AG20443 (cell line): ENCODE data around the gene FJX1.
"Not testable (repeated sequence)": the region's sequence is repeated elsewhere in the genome, so short reads cannot be mapped to it uniquely, and the experiment has no call there.

Source experiments
- DNase-seq: peaks from one replicate; pipeline ENCODE4 v3.0.0; 2012; ENCODE audit warnings: low spot score, mixed read lengths

The FJX1 gene

DNA sequence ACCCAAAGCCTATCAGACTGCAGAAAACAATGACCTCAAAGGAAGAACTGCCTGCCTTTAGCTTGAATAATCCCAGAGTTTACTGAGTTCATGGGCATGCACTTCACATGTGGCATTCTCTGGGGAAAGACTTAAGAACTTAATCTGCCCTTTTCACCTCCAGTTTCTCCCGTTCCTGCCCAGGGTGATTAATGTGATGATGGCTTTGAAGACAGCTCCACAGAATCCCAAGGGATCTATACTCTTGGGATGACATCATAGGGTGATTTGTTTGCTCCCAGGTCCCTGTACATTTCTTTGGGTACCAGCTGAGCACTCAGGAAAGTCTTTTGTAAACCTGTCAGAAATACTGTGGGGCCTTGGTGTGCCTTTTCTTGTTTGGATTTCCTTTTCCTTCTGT is 14.0 kb downstream of the FJX1 start:
- DNase-seq: peak; percentile 16

DNA sequence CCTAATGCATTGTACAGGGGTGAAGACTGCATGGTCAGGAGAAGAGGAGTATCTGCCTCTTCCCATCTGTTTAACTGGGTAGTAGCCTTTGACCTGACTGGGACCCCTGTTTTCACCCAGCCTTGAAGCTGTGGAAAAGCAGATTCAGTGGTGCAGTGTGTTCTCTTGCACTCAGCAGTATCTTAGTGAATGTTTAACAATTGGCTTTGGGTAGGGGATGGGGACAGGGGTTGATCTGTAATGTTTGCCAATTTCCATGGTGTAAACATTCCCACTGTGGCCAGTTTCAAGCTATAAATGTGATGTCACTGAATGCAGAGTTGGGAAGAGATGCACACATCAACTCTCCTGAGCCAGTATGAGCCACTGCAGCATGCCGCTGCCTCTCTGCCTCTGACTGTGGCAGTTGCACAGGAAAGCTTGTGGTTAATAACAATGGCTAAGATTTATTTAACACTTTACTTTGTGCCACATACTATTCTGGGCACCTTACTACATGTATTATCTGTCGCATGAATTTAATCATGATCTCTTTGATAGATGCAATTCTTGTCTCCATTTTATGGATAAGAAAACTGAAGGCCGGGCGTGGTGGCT is 15.7 kb downstream of the FJX1 start:
- no peak for DNase-seq

DNA sequence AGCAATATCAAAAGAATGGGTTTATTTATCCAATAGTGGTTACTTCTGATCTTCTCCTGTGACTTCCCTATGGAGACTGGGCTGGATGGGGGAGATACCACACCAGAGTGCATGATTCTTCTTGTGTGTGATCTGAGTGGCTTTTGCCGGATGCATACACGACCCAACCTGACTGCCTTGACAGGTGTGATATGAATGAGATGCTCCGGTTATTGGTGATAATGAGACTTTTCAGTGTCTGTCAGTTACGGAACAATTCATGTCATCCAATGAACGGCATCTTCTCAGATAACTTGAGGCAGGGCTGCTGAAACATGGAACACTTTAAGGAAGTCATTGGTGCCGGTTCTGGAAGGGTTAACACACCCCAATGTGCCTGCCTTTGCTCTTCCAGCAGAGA is 17.7 kb downstream of the FJX1 start:
- DNase-seq: no peak

DNA sequence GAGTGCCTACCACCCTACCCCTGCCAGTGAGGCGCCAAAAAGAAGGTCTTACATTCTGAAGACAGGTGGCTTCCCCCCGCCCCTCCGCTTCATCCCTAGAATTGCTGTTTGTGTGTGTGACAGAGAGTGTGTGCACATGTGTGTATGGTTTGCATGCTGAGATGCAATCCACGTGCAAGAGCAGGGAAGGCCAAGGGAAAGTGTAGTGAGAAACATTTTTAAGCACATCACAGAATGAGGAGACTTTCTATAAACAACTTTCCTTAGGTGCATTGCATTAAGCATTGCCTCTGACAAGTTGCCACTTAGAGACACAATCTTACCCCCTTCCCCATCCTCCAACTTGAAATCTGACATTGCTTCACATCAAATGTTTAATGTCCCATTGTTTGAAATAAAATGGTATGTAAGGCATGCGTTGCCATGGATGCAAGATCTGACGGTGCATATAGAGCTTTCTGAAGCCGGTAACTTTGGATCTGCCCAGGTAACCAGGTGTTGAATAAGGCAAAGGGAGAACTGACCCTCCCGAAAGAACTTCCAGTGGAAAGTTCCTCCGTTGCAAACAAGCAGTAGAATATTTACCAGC is 21.4 kb downstream of the FJX1 start:
- DNase-seq: no peak

DNA sequence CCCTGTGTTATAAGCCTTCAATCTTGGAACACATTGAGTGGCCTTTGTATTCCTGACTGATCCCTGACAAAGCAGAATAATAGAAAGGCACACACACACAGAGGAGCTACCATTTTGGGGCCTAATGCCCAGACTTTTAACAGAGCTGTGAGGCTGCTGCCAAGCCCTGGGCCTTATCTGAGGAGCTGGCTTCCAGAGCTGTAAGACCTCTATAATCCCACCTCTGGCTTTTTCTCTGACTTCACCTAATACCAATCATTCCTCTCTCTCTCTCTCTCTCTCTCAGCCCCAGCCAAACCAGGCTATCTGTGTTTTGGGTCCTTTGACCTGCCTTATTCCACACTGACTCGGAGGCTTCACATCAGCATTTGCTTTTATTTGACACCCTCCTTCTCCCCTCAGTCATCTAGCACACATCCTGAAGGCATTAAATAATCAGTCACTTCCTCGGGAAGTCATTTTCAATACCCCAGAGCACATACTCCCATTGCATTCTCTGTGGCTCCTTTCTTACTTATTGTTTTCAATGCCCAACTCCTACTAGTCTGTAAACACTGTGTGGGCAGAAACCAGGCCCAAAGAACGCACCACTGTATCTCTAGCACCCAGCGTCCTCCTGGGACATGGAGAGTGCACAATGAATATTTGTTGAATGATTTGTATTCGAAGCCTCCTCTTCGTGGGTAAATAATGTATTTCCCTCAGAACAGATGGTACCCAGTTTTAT is 23.1 kb downstream of the FJX1 start:
- no peak for DNase-seq

DNA sequence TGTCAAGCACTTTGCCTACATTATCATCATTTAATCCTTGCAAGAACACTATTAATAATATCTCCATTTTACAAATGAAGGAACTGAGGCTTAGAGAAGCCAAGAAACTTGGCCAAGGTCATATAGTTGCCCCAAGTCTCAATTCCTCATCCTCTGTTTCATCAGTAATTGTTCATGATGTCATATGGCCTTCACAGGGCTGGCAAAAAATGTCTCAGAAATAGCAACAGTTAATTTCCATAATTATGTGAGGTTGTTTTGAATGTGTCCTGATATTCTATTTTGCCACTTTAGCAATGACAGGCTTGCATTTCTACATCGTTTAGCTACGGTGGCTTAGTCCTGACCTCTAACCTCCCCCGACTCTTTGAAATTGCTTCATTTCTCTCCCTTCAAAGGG is 23.7 kb downstream of the FJX1 start:
- no peak for DNase-seq

DNA sequence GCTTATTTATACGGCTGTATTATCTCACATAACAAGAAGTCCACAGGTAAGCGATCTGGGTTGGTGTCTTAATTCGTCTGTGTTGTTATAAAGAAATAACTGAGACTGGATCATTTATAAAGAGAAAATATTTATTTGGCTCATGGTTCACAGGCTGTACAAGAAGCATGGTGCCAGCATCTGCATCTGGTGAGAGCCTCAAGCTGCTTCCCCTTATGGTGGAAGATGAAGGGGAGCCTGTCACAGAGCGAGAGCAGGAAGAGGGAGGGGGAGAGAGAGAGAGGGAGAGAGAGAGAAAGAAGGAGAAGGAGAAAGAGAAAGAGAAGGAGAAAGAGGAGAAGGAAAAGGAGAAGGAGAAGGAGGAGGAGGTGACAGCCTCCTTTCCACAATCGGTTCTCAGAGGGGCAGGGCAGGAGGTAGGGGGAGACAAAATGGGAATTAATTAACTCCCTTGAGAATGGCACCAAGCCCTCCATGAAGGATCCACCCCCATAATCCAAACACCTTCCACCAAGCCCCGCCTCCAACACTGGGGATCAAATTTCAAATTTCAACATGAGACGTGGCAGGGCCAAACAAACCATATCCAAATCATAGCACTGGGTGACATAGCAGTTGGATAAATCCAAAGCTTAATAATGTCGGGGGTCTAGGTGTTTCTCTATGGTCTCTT is 29.3 kb downstream of the FJX1 start:
- no peak for DNase-seq

DNA sequence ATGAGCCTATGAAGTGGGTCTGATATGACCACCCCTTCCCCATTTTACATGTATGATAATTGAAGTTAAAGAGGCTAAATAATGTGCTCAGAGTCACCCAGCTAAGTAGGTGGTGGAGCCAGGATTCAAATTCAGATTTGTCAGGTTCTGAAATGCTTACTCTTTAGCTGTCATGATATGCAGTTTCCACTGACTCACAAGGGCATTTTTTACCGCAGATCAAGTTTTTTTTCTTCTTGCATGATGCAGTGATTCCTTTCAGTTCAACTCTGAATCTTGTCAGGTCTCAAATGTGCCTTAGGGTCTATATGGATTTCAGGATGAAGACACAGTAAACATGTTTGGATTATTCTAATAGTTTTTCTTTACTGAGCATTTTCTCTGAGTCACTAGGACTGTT is 31.7 kb downstream of the FJX1 start:
- DNase-seq: peak; percentile 30

DNA sequence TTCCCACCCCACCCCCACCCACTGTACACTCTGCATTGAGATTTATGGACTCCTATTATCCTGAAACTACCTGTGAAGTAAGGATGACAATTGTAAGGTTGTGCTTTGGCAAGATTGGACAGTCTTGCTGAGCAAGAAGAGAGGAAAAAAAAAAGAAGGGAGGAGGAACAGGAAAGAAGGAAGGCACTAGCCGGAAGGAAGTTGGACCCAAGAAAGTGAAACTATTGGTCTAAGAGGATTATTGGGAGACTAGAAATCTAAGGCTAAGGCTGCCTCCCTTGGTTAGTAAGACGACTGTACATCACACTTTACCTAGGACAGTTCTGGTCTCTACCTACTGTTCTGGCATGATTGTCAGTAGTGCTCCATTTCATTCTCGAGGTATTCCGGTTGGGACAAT is 32.2 kb downstream of the FJX1 start:
- DNase-seq: no peak

DNA sequence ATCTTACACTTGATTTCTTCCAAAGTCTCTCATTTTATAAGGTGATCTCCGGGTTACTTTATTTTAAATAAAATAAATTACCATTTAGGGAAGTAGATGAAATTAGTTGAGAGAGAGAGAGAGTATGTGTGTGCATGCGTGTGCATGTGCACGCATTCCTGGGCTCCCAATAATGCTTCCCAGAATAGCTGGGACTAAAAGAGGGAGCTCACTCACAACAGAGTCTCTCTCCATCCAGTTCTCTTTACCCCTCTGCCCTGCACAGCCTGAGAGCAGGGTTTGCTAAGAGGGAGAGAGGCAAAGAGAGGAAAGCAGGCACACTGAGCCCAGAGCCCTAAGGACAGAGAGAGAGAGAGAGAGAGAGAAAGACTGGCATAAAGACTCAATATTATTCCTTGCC is 33.0 kb downstream of the FJX1 start:
- DNase-seq: no peak

DNA sequence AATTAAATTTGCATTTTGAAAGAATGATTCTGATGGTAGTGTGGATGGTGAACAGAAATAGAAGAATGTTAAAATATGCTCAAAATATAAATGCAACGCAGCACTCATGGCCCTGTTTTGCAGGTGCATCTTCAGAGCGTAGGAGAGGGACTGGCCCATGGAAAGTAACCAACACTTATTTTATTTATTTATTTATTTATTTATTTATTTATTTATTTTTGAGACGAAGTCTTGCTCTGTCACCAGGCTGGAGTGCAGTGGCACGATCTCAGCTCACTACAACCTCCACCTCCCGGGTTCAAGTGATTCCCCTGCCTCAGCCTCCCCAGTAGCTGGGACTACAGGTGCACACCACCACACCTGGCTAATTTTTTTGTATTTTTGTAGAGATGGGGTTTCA is 34.5 kb downstream of the FJX1 start:
- not testable (repeated sequence) for DNase-seq

DNA sequence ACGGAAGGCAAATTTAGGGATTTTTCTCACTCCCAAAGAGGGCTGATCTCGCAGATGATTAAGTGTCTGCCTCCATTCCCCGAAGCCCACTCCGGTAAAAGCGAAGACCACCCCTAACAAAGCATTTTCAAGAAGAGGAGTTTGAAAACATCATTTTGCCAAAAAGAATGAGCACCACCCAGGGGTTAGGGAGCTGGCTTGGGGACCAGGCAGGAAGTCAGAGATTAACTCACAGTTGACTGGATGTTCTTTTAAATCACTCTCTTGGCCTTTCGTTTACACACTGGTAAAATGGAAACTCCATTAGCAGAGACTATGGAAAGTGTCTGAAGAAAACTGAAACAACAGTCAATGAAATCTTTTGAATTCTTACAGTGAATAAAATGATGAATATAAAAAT is 36.5 kb downstream of the FJX1 start:
- no peak for DNase-seq

DNA sequence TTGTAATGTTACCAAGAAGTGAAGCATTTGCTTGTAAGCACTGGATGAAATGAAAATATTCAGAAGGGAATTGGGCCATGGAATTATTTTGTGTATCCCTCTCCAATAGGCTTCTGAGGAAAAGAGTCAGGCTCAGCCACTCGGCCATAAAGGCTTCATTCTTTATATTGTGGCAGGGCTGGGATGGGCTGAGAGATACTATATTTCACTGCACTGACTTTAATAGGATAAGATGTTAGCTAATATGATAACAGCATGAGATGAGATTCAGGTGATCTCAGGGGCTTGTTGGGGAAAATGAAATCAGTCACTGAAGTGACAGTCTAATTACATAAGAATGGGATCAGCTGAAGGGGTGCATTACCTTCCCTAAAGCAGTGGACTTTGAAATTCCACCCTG is 37.0 kb downstream of the FJX1 start:
- DNase-seq: no peak

DNA sequence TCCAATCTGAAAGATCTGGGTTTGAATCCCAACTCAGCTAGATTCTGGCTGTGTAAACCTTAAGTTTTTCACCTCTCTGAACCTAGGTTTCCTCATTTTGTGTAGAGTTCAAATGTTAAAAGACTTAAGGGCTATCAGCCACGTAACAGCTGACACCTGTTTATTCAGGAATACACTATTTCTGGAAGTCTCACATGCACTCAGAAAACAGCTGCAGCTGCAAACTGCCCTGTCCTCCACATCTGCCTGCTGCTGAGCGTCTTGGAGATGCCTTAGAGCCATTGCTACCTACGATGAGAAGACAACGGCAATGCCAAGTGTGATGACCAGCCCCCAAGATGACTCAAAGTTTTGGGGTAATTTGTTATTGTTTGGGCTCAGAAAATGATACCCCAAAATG is 37.6 kb downstream of the FJX1 start:
- DNase-seq: no peak

DNA sequence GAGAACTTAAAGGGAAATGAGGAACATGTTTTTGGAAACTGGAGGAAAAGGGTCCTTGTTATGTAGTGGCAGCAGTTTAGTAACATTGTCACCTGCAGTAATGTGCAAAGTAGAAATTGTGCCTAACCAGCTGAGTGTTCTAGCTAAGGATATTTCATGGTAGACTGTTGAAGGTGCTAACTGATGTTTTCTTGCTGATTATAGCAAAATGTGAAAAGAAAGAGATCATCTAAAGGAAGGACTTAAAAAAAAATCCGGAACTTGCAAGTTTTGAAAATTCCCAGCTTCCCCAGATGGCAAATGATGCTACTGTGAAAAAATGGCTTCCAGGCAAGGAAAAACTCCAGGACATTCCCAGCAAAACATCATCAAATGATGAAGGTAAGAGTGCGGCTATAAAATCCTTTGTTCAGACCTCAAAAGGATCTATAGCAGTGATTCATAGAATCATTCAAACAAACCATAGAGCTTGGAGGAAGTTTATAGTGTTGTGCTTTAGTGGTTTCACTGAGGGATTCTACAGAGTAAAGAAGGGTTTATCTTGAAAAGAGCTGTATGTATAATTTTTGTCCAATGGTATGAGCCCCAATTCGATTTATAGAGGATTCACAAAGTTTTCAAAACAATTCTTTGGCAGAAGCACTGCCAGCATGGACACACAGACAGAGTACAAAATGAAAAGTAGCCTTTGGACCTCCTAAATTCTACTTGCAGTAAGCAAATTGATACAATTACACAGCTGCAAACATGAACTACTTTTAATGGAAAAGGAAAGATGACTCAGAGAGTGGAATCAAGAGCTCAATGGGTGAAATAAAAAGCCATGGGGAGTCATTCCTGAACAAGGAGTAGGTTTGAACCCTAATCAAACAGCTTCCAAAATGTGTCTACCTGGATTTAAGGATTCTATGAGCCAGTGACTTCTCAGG is 40.0 kb downstream of the FJX1 start:
- no peak for DNase-seq

DNA sequence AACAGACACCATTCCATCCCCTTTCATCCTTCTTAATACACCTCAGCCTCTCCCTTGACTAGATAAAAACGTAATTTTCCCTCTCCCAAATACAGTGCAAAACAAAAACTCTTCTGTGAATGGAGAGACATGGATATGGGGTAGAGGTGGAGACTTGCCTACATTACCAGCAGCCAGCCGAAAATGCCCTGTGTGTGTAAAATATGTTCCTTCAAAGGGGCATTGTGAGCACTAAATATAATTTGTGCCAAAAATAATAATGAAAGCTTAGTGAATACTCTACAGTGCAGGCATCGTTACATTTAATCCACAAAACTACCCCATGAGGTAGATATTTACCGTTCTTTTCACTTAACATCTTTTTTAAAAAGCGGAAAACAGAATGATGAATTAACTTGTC is 43.3 kb downstream of the FJX1 start:
- DNase-seq: no peak

DNA sequence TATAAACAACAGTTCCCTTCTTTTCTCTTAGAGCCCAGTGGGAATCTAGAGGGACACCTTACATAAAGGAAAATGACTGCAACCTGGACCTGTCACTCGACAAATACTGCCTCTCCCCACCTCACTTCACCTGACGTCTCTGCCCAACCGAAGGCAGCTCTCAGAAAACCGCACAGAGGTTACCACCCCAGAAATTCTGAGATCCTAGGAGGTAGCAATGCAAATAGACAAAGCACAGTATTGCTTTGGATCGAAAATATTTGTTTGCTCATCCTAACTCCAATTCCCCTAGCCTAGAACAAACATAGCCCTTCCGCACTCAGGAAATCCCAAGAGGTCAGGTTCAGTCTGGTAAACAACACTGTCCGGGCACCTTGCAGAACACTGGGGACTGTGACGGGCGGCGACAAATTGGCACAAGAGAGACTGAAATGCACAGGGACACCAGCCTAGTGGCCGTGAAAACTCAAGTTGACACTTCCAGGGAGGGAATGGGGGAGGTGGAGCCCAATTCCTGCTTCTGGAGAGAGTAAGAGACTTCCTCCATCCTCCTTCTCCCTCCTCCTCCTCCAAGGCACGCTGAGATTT is 43.9 kb downstream of the FJX1 start:
- peak; percentile 10 for DNase-seq

DNA sequence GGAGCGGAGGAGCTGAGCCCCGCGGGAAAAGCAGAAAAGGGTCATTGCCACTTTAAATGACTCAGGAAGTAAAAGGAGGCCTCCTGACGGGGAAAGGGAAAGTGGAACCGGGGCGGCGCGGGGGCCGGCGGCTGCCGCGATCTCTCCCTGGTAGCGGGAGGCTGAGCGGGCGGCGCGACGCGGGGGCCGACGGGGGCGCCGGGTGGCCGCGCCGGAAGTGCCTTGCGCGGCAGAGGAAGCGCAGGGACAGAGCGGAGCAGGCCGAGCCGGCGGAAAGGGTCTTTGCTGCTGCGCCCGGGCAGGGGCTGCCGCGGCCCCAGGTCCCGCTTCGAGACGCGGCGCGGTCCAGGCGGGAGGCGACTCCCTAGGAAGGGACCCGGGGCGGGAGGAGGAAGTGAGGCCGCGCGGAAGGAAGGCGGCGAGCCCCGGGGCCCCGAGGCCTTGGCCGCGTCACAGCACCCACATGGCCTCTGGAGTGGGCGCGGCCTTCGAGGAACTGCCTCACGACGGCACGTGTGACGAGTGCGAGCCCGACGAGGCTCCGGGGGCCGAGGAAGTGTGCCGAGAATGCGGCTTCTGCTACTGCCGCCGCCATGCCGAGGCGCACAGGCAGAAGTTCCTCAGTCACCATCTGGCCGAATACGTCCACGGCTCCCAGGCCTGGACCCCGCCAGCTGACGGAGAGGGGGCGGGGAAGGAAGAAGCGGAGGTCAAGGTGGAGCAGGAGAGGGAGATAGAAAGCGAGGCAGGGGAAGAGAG is 44.6 kb downstream of the FJX1 start, which contains the start of gene TRIM44:
Gene TRIM44 (plus strand): TSS at position 127 of the 759 bp plus-strand sequence. CDS start 337 bp downstream, at position 464.
- peak; percentile 92 for DNase-seq

DNA sequence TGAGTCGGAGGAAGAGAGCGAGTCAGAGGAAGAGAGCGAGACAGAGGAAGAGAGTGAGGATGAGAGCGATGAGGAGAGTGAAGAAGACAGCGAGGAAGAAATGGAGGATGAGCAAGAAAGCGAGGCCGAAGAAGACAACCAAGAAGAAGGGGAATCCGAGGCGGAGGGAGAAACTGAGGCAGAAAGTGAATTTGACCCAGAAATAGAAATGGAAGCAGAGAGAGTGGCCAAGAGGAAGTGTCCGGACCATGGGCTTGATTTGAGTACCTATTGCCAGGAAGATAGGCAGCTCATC is 45.1 kb downstream of the FJX1 start:
- DNase-seq: no peak

DNA sequence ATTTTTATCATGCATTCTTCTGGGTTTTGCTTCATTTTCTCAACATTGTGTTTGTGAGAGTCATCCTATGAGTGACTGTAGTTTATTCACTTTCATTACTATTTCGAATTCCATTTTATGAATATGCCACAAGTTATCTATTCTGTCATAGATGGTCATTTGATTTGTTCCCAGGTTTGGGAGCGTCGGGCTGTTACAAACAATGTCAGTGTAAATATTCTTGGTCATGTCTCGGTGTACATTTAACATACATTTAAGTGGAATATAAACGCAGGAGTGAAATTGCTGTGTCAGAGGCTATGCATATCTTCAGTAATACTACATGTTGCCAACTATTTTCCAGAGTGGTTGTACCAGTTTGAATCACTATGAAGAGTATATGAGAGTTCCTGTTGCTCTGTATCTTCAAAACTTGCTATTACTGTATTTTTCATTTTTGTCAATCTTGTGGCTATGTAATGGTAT is 46.7 kb downstream of the FJX1 start:
- DNase-seq: no peak

DNA sequence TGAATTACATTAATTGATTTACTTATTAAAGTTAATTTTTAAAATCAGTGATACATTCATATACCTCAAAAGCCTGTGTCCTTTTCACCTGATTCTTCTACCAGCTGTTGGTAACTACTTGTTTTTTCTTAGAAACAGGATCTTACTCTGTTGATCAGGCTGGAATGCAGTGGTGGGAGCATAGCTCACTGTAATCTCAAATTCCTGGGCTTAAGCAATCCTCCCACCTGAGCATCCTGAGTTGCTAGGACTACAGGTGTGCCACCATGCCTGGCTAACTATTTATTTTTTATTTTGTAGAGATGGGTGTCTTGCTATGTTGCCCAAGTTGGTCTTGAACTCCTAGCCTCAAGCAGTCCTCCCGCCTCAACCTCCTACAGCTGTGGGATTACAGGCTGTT is 49.0 kb downstream of the FJX1 start:
- DNase-seq: no peak
